ENCODE measurements around the gene SPO11. TPM values are rescaled to one million over a fixed set of nuclear protein-coding genes. Genes with fewer than 3 reads are reported as not detected.

Gene SPO11
- total and polyA plus RNA-seq, 9 of the 15 experiments (the other 6 are each of a cell fraction or from before 2014, with no cell fraction given) = not detected

DNA sequence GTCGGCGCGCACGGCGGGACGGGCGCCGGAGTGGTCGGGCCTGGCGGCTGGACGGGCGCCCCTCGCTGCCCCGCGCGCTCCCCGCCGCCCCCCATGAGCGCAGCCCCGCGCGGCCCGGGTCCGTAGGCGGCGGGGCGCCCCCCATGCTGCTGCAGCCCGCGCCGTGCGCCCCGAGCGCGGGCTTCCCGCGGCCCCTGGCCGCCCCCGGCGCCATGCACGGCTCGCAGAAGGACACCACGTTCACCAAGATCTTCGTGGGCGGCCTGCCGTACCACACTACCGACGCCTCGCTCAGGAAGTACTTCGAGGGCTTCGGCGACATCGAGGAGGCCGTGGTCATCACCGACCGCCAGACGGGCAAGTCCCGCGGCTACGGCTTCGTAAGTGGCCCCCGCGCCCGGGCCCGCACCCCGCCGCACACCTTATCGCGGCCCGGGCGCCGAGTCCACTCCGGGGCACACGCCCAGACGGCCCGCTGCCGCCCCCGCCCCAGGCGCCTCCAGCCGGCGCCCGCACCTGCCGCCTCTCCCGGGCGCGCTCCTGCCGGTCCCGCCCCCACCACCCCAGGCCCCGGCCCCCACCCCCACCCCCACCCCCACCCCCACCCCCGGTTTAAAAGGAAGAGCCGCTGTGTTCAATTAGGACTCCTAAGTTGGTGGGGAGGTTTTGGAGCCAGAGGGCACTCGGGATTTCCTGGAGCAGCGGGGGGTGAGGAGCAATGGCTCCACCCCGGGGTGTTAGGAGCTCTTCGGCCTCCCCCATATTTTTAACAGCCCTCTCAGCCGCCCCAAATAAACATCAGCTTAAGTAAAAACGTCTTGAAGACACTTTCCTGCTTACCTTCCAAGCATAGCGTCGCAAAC lies 62.1 kb downstream of the SPO11 start (continued):
- TF ChIP-seq, protein P1, sequence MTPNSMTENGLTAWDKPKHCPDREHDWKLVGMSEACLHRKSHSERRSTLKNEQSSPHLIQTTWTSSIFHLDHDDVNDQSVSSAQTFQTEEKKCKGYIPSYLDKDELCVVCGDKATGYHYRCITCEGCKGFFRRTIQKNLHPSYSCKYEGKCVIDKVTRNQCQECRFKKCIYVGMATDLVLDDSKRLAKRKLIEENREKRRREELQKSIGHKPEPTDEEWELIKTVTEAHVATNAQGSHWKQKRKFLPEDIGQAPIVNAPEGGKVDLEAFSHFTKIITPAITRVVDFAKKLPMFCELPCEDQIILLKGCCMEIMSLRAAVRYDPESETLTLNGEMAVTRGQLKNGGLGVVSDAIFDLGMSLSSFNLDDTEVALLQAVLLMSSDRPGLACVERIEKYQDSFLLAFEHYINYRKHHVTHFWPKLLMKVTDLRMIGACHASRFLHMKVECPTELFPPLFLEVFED (CRISPR knock-in tag; conservative IDR thresholded peaks at IDR 0.05) = no peak
- TF ChIP-seq, protein P2, sequence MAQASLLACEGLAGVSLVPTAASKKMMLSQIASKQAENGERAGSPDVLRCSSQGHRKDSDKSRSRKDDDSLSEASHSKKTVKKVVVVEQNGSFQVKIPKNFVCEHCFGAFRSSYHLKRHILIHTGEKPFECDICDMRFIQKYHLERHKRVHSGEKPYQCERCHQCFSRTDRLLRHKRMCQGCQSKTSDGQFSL (CRISPR knock-in tag; IDR thresholded peaks at IDR 0.05) = no peak
- TF ChIP-seq, protein P2 (tag; IDR thresholded peaks at IDR 0.05) = 0 out of 4 replicates have a peak, but pooled peaks of 1 of the 2 experiments have one; percentile 51
- peak; percentile 39 for TF ChIP-seq KDM5B (IDR thresholded peaks at IDR 0.05; ENCODE audit: insufficient replicate concordance, low read depth, low read length)
- TF ChIP-seq CREBBP (IDR thresholded peaks at IDR 0.05; ENCODE audit: low read depth, low read length) = no peak
- TF ChIP-seq, protein P3, sequence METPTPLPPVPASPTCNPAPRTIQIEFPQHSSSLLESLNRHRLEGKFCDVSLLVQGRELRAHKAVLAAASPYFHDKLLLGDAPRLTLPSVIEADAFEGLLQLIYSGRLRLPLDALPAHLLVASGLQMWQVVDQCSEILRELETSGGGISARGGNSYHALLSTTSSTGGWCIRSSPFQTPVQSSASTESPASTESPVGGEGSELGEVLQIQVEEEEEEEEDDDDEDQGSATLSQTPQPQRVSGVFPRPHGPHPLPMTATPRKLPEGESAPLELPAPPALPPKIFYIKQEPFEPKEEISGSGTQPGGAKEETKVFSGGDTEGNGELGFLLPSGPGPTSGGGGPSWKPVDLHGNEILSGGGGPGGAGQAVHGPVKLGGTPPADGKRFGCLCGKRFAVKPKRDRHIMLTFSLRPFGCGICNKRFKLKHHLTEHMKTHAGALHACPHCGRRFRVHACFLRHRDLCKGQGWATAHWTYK (CRISPR knock-in tag; IDR thresholded peaks at IDR 0.05) = peak; percentile 31; the same call in 1 of the 2 replicates
- TF ChIP-seq, protein P4, sequence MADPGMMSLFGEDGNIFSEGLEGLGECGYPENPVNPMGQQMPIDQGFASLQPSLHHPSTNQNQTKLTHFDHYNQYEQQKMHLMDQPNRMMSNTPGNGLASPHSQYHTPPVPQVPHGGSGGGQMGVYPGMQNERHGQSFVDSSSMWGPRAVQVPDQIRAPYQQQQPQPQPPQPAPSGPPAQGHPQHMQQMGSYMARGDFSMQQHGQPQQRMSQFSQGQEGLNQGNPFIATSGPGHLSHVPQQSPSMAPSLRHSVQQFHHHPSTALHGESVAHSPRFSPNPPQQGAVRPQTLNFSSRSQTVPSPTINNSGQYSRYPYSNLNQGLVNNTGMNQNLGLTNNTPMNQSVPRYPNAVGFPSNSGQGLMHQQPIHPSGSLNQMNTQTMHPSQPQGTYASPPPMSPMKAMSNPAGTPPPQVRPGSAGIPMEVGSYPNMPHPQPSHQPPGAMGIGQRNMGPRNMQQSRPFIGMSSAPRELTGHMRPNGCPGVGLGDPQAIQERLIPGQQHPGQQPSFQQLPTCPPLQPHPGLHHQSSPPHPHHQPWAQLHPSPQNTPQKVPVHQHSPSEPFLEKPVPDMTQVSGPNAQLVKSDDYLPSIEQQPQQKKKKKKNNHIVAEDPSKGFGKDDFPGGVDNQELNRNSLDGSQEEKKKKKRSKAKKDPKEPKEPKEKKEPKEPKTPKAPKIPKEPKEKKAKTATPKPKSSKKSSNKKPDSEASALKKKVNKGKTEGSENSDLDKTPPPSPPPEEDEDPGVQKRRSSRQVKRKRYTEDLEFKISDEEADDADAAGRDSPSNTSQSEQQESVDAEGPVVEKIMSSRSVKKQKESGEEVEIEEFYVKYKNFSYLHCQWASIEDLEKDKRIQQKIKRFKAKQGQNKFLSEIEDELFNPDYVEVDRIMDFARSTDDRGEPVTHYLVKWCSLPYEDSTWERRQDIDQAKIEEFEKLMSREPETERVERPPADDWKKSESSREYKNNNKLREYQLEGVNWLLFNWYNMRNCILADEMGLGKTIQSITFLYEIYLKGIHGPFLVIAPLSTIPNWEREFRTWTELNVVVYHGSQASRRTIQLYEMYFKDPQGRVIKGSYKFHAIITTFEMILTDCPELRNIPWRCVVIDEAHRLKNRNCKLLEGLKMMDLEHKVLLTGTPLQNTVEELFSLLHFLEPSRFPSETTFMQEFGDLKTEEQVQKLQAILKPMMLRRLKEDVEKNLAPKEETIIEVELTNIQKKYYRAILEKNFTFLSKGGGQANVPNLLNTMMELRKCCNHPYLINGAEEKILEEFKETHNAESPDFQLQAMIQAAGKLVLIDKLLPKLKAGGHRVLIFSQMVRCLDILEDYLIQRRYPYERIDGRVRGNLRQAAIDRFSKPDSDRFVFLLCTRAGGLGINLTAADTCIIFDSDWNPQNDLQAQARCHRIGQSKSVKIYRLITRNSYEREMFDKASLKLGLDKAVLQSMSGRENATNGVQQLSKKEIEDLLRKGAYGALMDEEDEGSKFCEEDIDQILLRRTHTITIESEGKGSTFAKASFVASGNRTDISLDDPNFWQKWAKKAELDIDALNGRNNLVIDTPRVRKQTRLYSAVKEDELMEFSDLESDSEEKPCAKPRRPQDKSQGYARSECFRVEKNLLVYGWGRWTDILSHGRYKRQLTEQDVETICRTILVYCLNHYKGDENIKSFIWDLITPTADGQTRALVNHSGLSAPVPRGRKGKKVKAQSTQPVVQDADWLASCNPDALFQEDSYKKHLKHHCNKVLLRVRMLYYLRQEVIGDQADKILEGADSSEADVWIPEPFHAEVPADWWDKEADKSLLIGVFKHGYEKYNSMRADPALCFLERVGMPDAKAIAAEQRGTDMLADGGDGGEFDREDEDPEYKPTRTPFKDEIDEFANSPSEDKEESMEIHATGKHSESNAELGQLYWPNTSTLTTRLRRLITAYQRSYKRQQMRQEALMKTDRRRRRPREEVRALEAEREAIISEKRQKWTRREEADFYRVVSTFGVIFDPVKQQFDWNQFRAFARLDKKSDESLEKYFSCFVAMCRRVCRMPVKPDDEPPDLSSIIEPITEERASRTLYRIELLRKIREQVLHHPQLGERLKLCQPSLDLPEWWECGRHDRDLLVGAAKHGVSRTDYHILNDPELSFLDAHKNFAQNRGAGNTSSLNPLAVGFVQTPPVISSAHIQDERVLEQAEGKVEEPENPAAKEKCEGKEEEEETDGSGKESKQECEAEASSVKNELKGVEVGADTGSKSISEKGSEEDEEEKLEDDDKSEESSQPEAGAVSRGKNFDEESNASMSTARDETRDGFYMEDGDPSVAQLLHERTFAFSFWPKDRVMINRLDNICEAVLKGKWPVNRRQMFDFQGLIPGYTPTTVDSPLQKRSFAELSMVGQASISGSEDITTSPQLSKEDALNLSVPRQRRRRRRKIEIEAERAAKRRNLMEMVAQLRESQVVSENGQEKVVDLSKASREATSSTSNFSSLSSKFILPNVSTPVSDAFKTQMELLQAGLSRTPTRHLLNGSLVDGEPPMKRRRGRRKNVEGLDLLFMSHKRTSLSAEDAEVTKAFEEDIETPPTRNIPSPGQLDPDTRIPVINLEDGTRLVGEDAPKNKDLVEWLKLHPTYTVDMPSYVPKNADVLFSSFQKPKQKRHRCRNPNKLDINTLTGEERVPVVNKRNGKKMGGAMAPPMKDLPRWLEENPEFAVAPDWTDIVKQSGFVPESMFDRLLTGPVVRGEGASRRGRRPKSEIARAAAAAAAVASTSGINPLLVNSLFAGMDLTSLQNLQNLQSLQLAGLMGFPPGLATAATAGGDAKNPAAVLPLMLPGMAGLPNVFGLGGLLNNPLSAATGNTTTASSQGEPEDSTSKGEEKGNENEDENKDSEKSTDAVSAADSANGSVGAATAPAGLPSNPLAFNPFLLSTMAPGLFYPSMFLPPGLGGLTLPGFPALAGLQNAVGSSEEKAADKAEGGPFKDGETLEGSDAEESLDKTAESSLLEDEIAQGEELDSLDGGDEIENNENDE (IDR thresholded peaks at IDR 0.05; ENCODE audit: low read depth, low read length) = no peak
- TF ChIP-seq JUND (IDR thresholded peaks at IDR 0.05; ENCODE audit: borderline replicate concordance, low read depth, low read length) = no peak
- no peak for TF ChIP-seq JUND (tag; IDR thresholded peaks at IDR 0.05; ENCODE audit: borderline replicate concordance, low read depth, low read length)
- no peak for TF ChIP-seq RBM34 (IDR thresholded peaks at IDR 0.05; ENCODE audit: borderline replicate concordance, insufficient read depth, low read length)
